Stimulated activated memory B cell treated with anti-CD40 and anti-IgM and Interleukin-4, amounts not matched to agents 10 μg/mL and 1 μg/mL and 100 μg/mL, for 72 hours (primary cell): ENCODE measurements around the gene TLK1.
A peak's percentile ranks its signal among the peaks of the same experiment; 100 is the strongest.

Experiments
- ATAC-seq: fragments of 150-1000 bp; cut with Tn5 transposase; 2 replicates; pipeline ENCODE4 v1.10.0; 2021
- H3K27ac Mint-ChIP-seq: one replicate; pipeline ENCODE4 v1.8.0; 2022; ENCODE audit warnings: mild to moderate bottlenecking, mixed read lengths
- H3K27me3 Mint-ChIP-seq: one replicate; pipeline ENCODE4 v1.8.0; 2022; ENCODE audit warnings: mixed read lengths
- H3K36me3 Mint-ChIP-seq: one replicate; pipeline ENCODE4 v1.8.0; 2022; ENCODE audit warnings: mixed read lengths
- H3K4me1 Mint-ChIP-seq: one replicate; pipeline ENCODE4 v1.8.0; 2022; ENCODE audit warnings: mixed read lengths
- H3K4me3 Mint-ChIP-seq: one replicate; pipeline ENCODE4 v1.8.0; 2022; ENCODE audit warnings: mild to moderate bottlenecking, moderate library complexity, mixed read lengths
- H3K9me3 Mint-ChIP-seq: one replicate; pipeline ENCODE4 v1.8.0; 2022; ENCODE audit warnings: mixed read lengths

Gene TLK1

DNA sequence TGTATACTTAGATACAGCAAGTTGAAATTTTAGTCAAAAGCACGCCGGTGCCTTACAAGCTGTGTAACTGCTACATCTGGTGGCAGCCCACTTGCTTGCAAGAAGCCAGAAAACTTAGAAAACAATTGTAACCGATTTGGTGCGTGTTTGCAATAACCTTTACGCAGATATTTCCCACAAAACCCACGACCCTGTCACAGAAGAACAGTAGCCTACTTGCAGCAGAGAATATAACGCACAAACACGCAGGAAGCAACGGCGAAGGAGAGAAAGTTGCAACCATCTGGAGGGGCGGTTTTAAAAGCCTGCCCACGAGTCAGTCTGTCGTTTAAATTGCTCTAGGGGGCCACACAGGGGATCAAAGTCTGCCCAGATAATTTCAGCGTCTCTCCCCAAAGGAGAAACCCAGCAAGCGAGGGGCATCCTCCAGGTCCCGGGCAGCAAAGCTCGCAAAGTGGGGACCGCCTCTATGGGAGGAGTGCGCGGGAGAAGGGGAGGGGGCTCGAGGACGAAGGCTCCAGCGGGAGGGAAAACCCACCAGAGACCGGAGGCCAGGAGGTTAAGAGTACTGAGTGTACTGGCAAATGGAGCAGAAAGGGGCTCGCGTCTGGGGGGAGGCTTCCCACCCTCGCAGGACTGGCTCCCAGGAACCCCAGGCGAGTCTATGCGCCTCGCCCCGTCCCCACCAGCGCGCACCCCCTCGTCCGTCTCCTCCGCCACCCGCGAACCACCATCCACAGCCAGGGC is 1.1 kb downstream of the TLK1 start:
- Mint-ChIP-seq H3K36me3 (peaks cover 9% of the 10 kb centered on the region), H3K4me3 (peak overlapping the region; percentile 100), H3K4me1 (peaks cover 60% of the 10 kb centered on the region), H3K9me3 (no peaks in the 10 kb centered on the region), H3K27me3 (no peaks in the 10 kb centered on the region), H3K27ac (peak overlapping the region; percentile 100)
- peak; percentile 6 for ATAC-seq

DNA sequence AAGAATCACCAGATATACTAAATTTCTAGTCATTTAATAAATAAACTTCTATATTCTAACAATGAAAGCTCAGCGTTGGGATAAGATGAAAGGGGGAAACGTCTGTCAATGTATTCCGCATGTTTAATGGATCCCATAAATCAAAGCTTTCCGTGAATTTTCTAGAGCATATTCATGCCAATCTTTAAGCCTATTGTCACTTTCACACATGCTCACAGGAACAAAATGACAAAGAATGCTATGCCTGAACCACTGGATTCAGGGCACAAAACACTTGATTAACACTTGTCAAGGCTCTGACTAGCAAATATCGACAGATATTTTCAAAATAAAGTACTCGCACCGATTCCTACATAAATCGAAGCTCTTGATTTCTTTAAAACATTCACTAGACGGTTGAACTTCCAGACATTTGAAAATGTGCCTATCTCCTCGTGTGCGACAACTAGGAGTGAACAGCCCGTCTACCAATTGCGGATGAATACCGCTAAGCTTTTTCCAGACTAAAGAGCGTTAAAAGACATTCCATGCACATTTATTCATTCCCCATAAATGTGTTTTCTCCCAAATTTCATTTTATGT is 1.8 kb downstream of the TLK1 start:
- peak overlapping the region; percentile 100 for H3K27ac Mint-ChIP-seq
- peak overlapping the region; percentile 100 for H3K4me3 Mint-ChIP-seq
- peaks cover 9% of the 10 kb centered on the region for H3K36me3 Mint-ChIP-seq
- ATAC-seq, result no peak
- H3K27me3 Mint-ChIP-seq, result no peaks in the 10 kb centered on the region
- H3K4me1 Mint-ChIP-seq, result peaks cover 67% of the 10 kb centered on the region
- no peaks in the 10 kb centered on the region for H3K9me3 Mint-ChIP-seq

- H3K4me3 Mint-ChIP-seq, result peak overlapping the region; percentile 100
- no peaks in the 10 kb centered on the region for H3K9me3 Mint-ChIP-seq
- H3K4me1 Mint-ChIP-seq, result peaks cover 66% of the 10 kb centered on the region
- H3K27ac Mint-ChIP-seq, result peak overlapping the region; percentile 100
- H3K27me3 Mint-ChIP-seq, result no peaks in the 10 kb centered on the region
- peaks cover 9% of the 10 kb centered on the region for H3K36me3 Mint-ChIP-seq
- no peak for ATAC-seq
Observed at GRCh38 chr2:171158036-171158789, 2.5 kb downstream of the TLK1 start.

DNA sequence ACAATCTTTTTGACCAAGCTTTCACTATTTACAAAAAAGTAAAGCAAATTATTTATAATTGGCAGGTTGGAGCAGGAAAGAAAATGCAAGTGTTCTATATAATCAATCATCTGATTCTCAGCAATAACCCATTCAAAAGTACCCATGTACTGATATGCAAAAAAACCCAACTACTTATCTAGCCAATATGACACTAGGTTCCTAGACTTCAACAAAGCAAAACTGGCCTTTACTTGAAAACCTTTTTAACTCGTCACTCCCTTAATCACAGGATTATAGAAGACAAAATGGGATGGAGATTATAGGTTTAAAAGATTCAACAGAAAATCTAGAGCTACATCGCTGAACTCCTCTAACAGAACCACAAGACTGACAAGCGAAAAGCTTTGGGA is 3.6 kb downstream of the TLK1 start:
- peak overlapping the region; percentile 70 for H3K27ac Mint-ChIP-seq

GRCh38 chr2:171154348-171154747 is 6.3 kb downstream of the TLK1 start:
- Mint-ChIP-seq H3K36me3 (peaks cover 7% of the 10 kb centered on the region), H3K4me3 (no peak overlapping the region), H3K27ac (no peak overlapping the region), H3K4me1 (peaks cover 79% of the 10 kb centered on the region), H3K27me3 (no peaks in the 10 kb centered on the region), H3K9me3 (no peaks in the 10 kb centered on the region)
- ATAC-seq, result no peak

More for the DNA sequence above, 3.6 kb downstream of the TLK1 start:
- H3K27me3 Mint-ChIP-seq, result no peaks in the 10 kb centered on the region
- H3K4me1 Mint-ChIP-seq, result peaks cover 64% of the 10 kb centered on the region
- peaks cover 9% of the 10 kb centered on the region for H3K36me3 Mint-ChIP-seq
- H3K4me3 Mint-ChIP-seq, result peak overlapping the region; percentile 65
- no peak for ATAC-seq
- no peaks in the 10 kb centered on the region for H3K9me3 Mint-ChIP-seq

DNA sequence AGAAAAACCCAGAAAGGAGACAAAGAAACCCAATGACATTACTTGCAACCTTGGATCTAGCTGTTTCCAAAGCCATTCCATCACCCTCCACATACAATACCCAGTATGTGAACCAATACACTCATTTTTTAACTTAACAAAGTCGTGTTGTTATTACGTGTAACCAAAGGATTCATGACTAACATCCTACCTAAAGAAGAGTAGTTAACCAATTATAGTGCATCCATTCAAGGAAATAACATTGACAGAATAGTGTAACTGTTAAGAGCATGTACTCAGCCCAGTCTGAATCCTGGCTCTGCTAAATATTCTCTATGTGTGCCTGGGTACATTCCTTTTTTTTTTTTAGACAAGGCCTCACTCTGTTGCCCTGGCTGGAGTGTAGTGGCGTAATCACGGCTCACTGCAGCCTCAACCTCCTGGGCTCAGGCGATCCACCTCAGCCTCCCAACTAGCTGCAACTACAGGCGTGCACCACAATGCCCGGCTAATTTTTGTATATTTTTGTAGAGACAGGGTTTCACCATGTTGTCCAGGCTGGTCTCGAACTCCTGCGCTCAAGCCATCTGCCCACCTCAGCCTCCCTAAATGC is 9.9 kb downstream of the TLK1 start:
- Mint-ChIP-seq H3K9me3 (no peaks in the 10 kb centered on the region), H3K36me3 (peaks cover 11% of the 10 kb centered on the region), H3K4me1 (peaks cover 85% of the 10 kb centered on the region), H3K4me3 (no peak overlapping the region), H3K27ac (peak overlapping the region; percentile 72), H3K27me3 (no peaks in the 10 kb centered on the region)
- no peak for ATAC-seq

DNA sequence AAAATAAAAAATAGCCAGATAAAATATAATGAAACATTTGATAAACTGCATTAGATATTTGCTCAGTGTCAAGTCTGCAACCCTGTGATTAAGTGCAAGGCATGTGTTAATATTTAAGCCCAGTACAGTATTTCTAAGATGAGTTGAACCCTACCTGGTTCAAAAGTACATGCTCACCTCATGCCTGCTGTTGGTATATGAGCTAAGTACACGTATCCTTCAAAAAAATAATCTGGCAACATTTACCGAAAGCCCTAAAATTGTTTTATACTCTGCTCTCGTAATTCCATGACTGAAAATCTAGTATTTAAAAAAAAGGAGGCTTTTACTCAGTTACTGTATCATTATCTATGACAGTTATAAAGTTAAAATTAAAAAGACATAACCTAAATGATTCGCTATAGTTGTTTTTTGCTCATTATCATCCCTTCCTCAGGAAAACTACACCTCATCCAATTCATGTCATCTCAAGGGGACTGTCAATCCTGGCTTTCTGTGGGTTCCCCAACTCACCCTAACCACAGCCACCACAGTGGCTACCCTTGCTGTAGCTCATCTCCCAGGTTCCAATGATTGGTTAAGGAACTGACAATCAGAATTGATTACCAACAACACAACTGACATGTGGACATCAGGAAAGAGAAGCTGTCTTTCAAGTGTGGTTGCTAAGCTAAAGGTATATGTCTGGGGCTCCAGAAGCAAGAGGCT is 10.6 kb downstream of the TLK1 start:
- H3K9me3 Mint-ChIP-seq, result no peaks in the 10 kb centered on the region
- no peaks in the 10 kb centered on the region for H3K27me3 Mint-ChIP-seq
- no peak for ATAC-seq
- H3K4me3 Mint-ChIP-seq, result no peak overlapping the region
- H3K27ac Mint-ChIP-seq, result peak overlapping the region; percentile 72
- H3K36me3 Mint-ChIP-seq, result peaks cover 12% of the 10 kb centered on the region
- H3K4me1 Mint-ChIP-seq, result peaks cover 85% of the 10 kb centered on the region

GRCh38 chr2:171149171-171149938 is 11.3 kb downstream of the TLK1 start:
- Mint-ChIP-seq H3K27me3 (no peaks in the 10 kb centered on the region), H3K27ac (peak overlapping the region; percentile 6), H3K36me3 (peaks cover 17% of the 10 kb centered on the region), H3K9me3 (no peaks in the 10 kb centered on the region), H3K4me3 (no peak overlapping the region), H3K4me1 (peaks cover 85% of the 10 kb centered on the region)
- ATAC-seq, result no peak

- Mint-ChIP-seq H3K9me3 (no peaks in the 10 kb centered on the region), H3K4me1 (peaks cover 87% of the 10 kb centered on the region), H3K36me3 (peaks cover 17% of the 10 kb centered on the region), H3K27ac (peak overlapping the region; percentile 50), H3K4me3 (no peak overlapping the region), H3K27me3 (no peaks in the 10 kb centered on the region)
- ATAC-seq, result no peak
Observed at GRCh38 chr2:171147081-171147480, 13.6 kb downstream of the TLK1 start.

DNA sequence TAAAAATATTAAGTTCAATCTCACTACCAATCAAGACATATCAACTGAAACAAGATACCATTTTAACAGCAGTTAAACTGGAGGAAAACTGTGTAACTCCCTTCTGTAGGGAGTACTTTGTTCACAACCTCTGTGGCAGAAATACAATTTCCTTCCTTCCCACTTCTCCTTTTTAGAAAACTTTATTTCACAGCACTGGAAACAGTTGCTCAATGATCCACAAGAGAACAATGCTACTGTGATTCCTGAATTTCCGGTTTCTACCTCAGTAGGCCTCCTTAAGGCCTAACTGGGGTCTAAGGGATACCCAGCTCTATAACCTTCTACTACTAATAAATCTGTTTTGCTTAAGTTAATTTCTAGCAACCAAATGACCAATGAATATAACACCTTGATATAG is 14.1 kb downstream of the TLK1 start:
- no peak overlapping the region for H3K4me3 Mint-ChIP-seq
- H3K4me1 Mint-ChIP-seq, result peaks cover 88% of the 10 kb centered on the region
- peaks cover 17% of the 10 kb centered on the region for H3K36me3 Mint-ChIP-seq
- H3K9me3 Mint-ChIP-seq, result no peaks in the 10 kb centered on the region
- ATAC-seq, result no peak
- H3K27me3 Mint-ChIP-seq, result no peaks in the 10 kb centered on the region
- H3K27ac Mint-ChIP-seq, result peak overlapping the region; percentile 50

- ATAC-seq, result no peak
- Mint-ChIP-seq H3K4me3 (no peak overlapping the region), H3K27me3 (no peaks in the 10 kb centered on the region), H3K36me3 (peaks cover 22% of the 10 kb centered on the region), H3K4me1 (peaks cover 91% of the 10 kb centered on the region), H3K27ac (no peak overlapping the region), H3K9me3 (no peaks in the 10 kb centered on the region)
Observed at GRCh38 chr2:171146071-171146470, 14.6 kb downstream of the TLK1 start.

DNA sequence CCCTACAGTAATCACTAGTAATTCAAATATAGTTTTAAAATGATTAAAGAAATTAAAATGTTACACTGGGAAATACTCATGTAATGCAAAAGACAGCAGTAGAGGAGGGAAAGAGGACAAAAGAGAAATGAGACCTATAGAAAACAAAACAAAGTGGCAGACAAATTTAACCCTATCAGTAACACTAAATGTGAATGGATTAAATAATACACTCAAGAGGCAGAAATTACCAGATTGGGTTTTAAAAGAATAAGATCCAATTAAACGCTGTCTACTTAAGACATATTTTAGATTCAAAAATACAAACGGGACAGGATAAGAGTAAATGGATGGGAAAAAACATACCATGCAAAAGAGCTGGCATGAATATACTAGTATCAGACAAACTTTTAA is 17.0 kb downstream of the TLK1 start:
- Mint-ChIP-seq H3K27ac (peak overlapping the region; percentile 2), H3K9me3 (no peaks in the 10 kb centered on the region), H3K4me1 (peaks cover 87% of the 10 kb centered on the region), H3K4me3 (no peak overlapping the region), H3K27me3 (no peaks in the 10 kb centered on the region), H3K36me3 (peaks cover 22% of the 10 kb centered on the region)
- no peak for ATAC-seq

GRCh38 chr2:171142398-171142797 is 18.3 kb downstream of the TLK1 start:
- Mint-ChIP-seq H3K4me3 (no peak overlapping the region), H3K4me1 (peaks cover 79% of the 10 kb centered on the region), H3K9me3 (no peaks in the 10 kb centered on the region), H3K27ac (no peak overlapping the region), H3K36me3 (peaks cover 16% of the 10 kb centered on the region), H3K27me3 (no peaks in the 10 kb centered on the region)
- ATAC-seq, result no peak

GRCh38 chr2:171141320-171141719 is 19.4 kb downstream of the TLK1 start:
- Mint-ChIP-seq H3K36me3 (peaks cover 17% of the 10 kb centered on the region), H3K9me3 (no peaks in the 10 kb centered on the region), H3K27me3 (no peaks in the 10 kb centered on the region), H3K4me3 (peak overlapping the region; percentile 18), H3K27ac (peak overlapping the region; percentile 50), H3K4me1 (peaks cover 78% of the 10 kb centered on the region)
- no peak for ATAC-seq
